HG02943 (cell line): Measurements from ENCODE around the gene OR7G2.
"Not testable (repeated sequence)": the region's sequence is repeated elsewhere in the genome, so short reads cannot be mapped to it uniquely, and the experiment has no call there.

ENCODE experiments used
- ATAC-seq: cut with Tn5 transposase; IDR thresholded peaks from one replicate; pipeline ENCODE4 v1.9.1; 2021; ENCODE audit warnings: mild to moderate bottlenecking, low read depth, moderate library complexity; ENCODE audit not compliant: unreplicated experiment

Gene OR7G2

GRCh38 chr19:9075064-9075949, 32.0 kb downstream of the OR7G2 start:
- no peak for ATAC-seq

- no peak for ATAC-seq
Measured at GRCh38 chr19:9073806-9074205, 33.5 kb downstream of the OR7G2 start.

- not testable (repeated sequence) for ATAC-seq
Measured at GRCh38 chr19:9071720-9072119, 35.6 kb downstream of the OR7G2 start.

DNA sequence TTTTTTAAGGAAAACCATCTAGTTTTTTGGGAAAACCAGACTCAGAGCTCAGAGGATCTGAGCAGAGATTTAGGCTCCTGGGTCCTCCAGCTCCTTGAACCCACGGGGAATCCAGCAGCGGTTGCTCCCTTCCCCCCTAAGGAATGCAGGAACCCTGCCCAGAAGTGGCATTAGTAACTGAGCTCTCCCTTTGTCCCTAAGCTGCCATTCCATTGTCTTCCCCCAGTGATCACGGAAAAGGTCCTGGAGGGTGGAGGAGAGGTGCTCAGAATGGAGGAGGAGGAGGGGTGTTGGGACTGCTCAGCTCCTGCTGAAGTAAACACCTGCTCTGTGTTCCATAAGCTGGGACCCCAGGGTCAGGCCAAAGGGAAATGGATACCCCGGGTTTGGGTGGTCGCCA, 37.2 kb downstream of the OR7G2 start:
- ATAC-seq: no peak

DNA sequence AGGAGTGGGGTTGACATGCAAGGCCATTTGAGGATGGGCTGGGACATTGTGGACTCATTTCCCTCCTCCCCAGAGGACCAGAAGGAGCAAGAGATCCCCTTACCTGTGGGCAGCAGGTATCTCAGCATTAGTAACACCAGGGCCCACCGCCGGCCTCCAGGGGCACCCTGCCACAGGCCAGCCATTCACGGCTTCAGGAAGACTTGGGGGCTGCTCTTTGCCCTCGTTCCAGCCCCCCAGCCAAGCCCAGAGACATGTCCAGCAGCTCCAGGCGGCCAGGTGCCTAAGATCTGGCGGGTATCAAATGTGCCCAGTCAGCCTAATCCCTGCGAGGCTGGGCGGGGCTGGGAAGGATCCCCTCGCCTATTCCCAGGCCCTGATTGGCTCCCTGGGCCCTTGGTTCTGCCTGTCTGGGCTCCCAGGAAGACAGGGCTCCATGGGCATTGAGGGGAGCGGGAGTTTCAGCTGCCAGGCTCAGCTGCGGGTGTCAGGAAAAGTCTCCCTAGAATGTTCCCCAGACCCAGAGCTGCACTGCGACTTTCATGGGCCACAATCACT, 41.7 kb downstream of the OR7G2 start:
- ATAC-seq: no peak

- no peak for ATAC-seq
Measured at GRCh38 chr19:9061879-9062278, 45.4 kb downstream of the OR7G2 start.

DNA sequence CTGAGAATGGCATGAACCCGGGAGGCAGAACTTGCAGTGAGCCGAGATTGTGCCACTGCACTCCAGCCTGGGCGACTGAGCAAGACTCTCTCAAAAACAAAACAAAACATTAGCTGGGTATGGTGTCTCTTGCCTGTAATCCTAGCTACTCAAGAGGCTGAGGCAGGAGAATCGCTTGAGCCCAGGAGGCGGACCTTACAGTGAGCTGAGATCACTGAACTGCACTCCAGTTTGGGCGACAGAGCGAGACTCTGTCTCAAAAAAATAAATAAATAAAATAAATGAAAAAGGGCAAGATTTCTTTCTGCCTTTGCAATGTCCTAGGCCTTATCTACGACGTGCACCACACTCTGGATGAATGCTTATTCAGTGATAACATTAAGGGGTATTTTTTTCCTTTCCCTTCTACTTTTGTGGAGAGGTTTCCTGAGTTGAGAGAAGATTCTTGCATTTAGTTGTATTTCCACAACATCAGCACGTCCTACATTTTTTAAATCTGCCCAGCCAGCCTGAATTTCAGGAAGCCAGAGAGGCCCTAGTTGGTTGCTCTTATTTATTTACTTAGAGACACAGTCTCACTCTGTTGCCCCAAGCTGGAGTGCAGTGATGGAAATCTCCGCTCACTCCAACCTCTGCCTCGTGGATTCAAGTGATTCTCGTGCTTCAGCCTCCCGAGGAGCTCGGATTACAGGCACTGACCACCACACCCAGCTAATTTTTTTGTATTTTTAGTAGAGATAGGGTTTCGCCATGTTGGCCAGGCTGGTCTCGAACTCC, 46.5 kb downstream of the OR7G2 start:
- ATAC-seq: no peak

DNA sequence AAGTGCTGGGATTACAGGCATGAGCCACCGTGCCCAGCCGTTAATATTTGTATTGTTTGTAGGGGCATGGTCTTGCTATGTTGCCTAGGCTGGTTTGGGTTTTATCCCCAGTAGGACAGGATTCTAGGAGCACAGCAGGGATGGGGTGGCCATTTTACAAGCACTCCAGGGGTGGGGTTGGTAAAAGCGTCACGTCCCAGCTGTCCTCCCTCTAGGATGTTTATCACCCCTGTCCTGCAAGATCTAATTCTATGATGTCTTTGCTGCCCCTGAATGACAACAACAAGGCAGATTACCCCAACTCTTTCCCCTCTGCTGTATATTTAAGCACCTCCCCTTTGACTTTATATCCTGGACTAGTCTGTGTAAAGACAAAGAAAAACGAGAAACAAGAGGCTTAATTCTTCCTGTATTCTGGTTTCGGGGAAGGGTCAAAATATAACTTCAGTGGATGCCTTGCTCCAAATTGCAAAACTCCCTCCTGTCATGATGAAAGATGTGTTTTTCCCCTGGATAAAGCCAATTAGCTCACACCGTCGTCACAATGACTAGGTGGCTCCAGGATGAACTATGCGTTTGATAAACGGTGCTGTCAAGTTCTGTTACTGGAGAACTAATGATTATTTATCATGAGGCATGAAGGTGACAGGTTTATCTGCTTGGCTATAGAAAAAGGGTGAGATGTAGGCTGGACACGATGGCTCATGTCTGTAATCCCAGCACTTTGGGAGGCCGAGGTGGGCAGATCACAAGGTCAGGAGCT, 48.2 kb downstream of the OR7G2 start:
- no peak for ATAC-seq

- ATAC-seq: no peak
Measured at GRCh38 chr19:9057505-9058258, 49.6 kb downstream of the OR7G2 start.

DNA sequence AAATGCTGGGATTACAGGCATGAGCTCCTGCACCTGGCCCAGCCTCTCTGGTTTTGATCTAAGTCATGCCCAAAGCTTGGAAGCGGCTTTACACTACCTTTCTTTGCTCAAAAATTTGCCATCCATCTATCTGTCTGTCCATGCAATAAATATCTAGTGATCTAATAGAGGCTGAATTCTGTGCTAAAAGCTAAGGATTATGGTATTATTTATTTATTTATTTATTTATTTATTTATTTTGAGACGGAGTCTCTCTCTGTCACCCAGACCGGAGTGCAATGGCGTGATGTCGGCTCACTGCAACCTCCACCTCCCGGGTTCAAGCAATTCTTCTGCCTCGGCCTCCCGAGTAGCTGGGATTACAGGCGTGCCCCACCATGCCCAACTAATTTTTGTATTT, 51.1 kb downstream of the OR7G2 start:
- not testable (repeated sequence) for ATAC-seq

DNA sequence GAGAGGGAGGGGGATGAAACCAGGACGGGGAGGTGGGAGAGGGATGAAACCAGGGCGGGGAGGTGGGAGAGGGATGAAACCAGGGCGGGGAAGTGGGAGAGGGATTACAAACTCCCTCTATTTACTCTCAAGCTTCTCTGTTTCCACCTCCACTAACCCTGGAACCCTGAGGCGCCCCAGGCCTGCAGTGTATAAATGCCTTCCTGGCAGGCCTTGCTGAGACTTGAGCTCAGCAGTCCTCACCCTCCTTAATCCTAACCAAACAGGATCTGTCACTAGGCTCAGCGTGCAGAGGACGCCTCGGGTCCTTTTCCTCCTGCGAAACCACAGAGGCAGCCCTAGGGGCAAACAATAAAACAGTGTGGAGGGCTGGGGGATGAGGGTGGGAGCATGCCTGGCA, 52.5 kb downstream of the OR7G2 start:
- no peak for ATAC-seq

GRCh38 chr19:9054207-9054606, 53.1 kb downstream of the OR7G2 start:
- ATAC-seq: no peak

DNA sequence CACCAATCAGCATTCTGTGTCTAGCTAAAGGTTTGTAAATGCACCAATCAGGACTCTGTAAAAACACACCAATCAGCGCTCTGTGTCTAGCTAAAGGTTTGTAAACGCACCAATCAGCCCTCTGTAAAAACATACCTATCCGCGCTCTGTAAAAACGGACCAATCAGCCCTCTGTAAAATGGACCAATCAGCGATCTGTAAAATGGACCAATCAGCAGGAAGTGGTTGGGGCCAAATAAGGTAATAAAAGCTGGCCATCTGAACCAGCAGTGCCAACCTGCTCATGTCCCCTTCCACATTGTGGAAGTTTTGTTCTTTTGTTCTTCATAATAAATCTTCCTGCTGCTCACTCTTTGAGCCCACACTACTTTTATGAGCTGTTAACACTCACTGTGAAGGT, 53.6 kb downstream of the OR7G2 start:
- ATAC-seq: not testable (repeated sequence)

GRCh38 chr19:9052894-9053293, 54.4 kb downstream of the OR7G2 start:
- no peak for ATAC-seq
